ENCODE measurements around the gene PACS1.

DNA sequence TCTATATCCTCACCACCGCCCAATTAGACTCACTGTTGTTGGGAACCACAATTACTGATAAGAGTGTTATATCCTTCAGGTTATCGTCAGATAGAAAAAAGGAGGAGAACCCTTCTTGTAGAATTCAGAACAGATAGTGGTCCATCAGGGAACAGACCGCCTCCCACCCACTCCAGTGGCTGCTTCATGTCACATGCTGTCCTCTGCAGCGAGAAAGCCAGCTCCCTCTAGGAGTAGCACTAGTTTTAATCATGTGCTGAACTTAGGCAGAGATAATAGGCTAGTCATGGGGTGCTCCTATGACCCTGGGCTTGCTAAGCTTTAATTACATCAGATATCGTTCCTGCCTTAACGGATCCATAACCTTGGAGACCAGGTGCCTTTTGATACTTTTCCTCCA lies 146.8 kb downstream of the PACS1 start:
- TF ChIP-seq, protein P1, sequence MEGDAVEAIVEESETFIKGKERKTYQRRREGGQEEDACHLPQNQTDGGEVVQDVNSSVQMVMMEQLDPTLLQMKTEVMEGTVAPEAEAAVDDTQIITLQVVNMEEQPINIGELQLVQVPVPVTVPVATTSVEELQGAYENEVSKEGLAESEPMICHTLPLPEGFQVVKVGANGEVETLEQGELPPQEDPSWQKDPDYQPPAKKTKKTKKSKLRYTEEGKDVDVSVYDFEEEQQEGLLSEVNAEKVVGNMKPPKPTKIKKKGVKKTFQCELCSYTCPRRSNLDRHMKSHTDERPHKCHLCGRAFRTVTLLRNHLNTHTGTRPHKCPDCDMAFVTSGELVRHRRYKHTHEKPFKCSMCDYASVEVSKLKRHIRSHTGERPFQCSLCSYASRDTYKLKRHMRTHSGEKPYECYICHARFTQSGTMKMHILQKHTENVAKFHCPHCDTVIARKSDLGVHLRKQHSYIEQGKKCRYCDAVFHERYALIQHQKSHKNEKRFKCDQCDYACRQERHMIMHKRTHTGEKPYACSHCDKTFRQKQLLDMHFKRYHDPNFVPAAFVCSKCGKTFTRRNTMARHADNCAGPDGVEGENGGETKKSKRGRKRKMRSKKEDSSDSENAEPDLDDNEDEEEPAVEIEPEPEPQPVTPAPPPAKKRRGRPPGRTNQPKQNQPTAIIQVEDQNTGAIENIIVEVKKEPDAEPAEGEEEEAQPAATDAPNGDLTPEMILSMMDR (IDR thresholded peaks at IDR 0.05): no peak
- no peak for TF ChIP-seq POLR2A (IDR thresholded peaks at IDR 0.05)
